H9 (cell line): ENCODE data around the gene CFI. TPM values are rescaled to one million over a fixed set of nuclear protein-coding genes. Genes with fewer than 3 reads are reported as not detected.

Experiments used
- DNase-seq: peaks from one replicate; pipeline ENCODE4 v3.0.0-alpha.2; 2017
- H2AFZ ChIP-seq: one replicate; pipeline ENCODE4 v1.6.1; 2013; ENCODE audit warnings: mild to moderate bottlenecking, low read length, control low read depth, moderate library complexity
- H2AK5ac ChIP-seq: 2 replicates; pipeline ENCODE4 v1.6.1; 2013; ENCODE audit warnings: low read length, control low read depth, mixed read lengths; ENCODE audit not compliant: insufficient read length
- H2BK120ac ChIP-seq: one replicate; pipeline ENCODE4 v1.6.1; 2013; ENCODE audit warnings: low read depth, mild to moderate bottlenecking, low read length, control low read depth, inconsistent platforms; ENCODE audit not compliant: poor library complexity, severe bottlenecking
- H2BK12ac ChIP-seq: 2 replicates; pipeline ENCODE4 v1.6.1; 2013; ENCODE audit warnings: low read length, control low read depth, mixed read lengths, low read depth; ENCODE audit not compliant: insufficient read length
- H2BK15ac ChIP-seq: 2 replicates; pipeline ENCODE4 v1.6.1; 2013; ENCODE audit warnings: low read depth, low read length, control low read depth
- H2BK20ac ChIP-seq: one replicate; pipeline ENCODE4 v1.6.1; 2013; ENCODE audit warnings: low read depth, mild to moderate bottlenecking, low read length, control low read depth, inconsistent platforms; ENCODE audit not compliant: poor library complexity, severe bottlenecking
- H2BK5ac ChIP-seq: 2 replicates; pipeline ENCODE4 v1.6.1; 2013; ENCODE audit warnings: low read length, control low read depth, mixed read lengths; ENCODE audit not compliant: insufficient read length
- H3K14ac ChIP-seq: 2 replicates; pipeline ENCODE4 v1.6.1; 2013; ENCODE audit warnings: low read length, control low read depth; ENCODE audit not compliant: insufficient read depth
- H3K18ac ChIP-seq: 2 replicates; pipeline ENCODE4 v1.6.1; 2013; ENCODE audit warnings: low read depth, mild to moderate bottlenecking, mixed read lengths, low read length, control low read depth; ENCODE audit not compliant: insufficient read length
- H3K23ac ChIP-seq: 2 replicates; pipeline ENCODE4 v1.6.1; 2013; ENCODE audit warnings: low read length, control low read depth, mixed read lengths, low read depth; ENCODE audit not compliant: insufficient read length
- H3K23me2 ChIP-seq: 2 replicates; pipeline ENCODE4 v1.6.1; 2013; ENCODE audit warnings: low read depth, mild to moderate bottlenecking, mixed read lengths, low read length, control low read depth; ENCODE audit not compliant: insufficient read length, poor library complexity, severe bottlenecking
- H3K27ac ChIP-seq: 2 replicates; pipeline ENCODE4 v1.5.1; 2013; ENCODE audit warnings: low read length, control low read depth, mixed read lengths, low read depth; ENCODE audit not compliant: insufficient read length
- H3K27me3 ChIP-seq: 2 replicates; pipeline ENCODE4 v1.6.1; 2013; ENCODE audit warnings: low read length, control low read depth, inconsistent platforms; ENCODE audit not compliant: insufficient read depth
- H3K4ac ChIP-seq: 2 replicates; pipeline ENCODE4 v1.6.1; 2013; ENCODE audit warnings: low read depth, mild to moderate bottlenecking, control low read depth, inconsistent platforms, low read length, moderate library complexity
- H3K4me1 ChIP-seq: 2 replicates; pipeline ENCODE4 v1.6.1; 2013; ENCODE audit warnings: low read length, control low read depth, inconsistent platforms; ENCODE audit not compliant: insufficient read depth
- H3K4me2 ChIP-seq: 2 replicates; pipeline ENCODE4 v1.6.1; 2013; ENCODE audit warnings: low read length, control low read depth, mixed read lengths; ENCODE audit not compliant: insufficient read length, insufficient read depth
- H3K56ac ChIP-seq: 2 replicates; pipeline ENCODE4 v1.6.1; 2013; ENCODE audit warnings: low read depth, mild to moderate bottlenecking, mixed read lengths, low read length, control low read depth; ENCODE audit not compliant: insufficient read length
- H3K79me1 ChIP-seq: 2 replicates; pipeline ENCODE4 v1.6.1; 2013; ENCODE audit warnings: low read depth, mild to moderate bottlenecking, moderate library complexity, low read length, control low read depth, inconsistent platforms; ENCODE audit not compliant: insufficient read depth, poor library complexity, severe bottlenecking
- H3K79me2 ChIP-seq: 2 replicates; pipeline ENCODE4 v1.6.1; 2013; ENCODE audit warnings: low read length, control low read depth, inconsistent platforms; ENCODE audit not compliant: insufficient read depth
- H3K9ac ChIP-seq: 2 replicates; pipeline ENCODE4 v1.6.1; 2013; ENCODE audit warnings: low read length, control low read depth, mixed read lengths; ENCODE audit not compliant: insufficient read length; ENCODE audit errors: extremely low read depth
- H3K9me3 ChIP-seq: one replicate; pipeline ENCODE4 v1.6.1; 2013; ENCODE audit warnings: low read depth, low read length, inconsistent platforms; ENCODE audit not compliant: control insufficient read depth
- H3T11ph ChIP-seq: one replicate; pipeline ENCODE4 v1.6.1; 2013; ENCODE audit warnings: mild to moderate bottlenecking, low read length, control low read depth, inconsistent platforms
- H4K20me1 ChIP-seq: one replicate; pipeline ENCODE4 v1.6.1; 2013; ENCODE audit not compliant: control insufficient read depth, insufficient read length, insufficient read depth
- H4K5ac ChIP-seq: 2 replicates; pipeline ENCODE4 v1.6.1; 2013; ENCODE audit warnings: low read depth, mild to moderate bottlenecking, mixed read lengths, low read length, control low read depth; ENCODE audit not compliant: insufficient read length
- H4K8ac ChIP-seq: replicated peaks from 2 replicates; pipeline ENCODE4 v1.6.1; 2013; ENCODE audit warnings: low read length, control low read depth, mixed read lengths, low read depth; ENCODE audit not compliant: insufficient read length
- H4K91ac ChIP-seq: 2 replicates; pipeline ENCODE4 v1.6.1; 2013; ENCODE audit warnings: low read depth, mild to moderate bottlenecking, moderate library complexity, mixed read lengths, low read length, control low read depth; ENCODE audit not compliant: insufficient read length
- H3K27ac Mint-ChIP-seq, 3 experiments: 2 replicates in 2 of 3; 3 replicates in 1 of 3; pipeline ENCODE4 v1.8.0; 2020 to 2021; ENCODE audit warnings: mixed read lengths in 3 of 3, mild to moderate bottlenecking in 1 of 3, moderate library complexity in 1 of 3
- H3K27me3 Mint-ChIP-seq: 2 replicates; pipeline ENCODE4 v1.8.0; 2021; ENCODE audit warnings: low read depth, mild to moderate bottlenecking, moderate library complexity, mixed read lengths
- H3K36me3 Mint-ChIP-seq, 3 experiments: 2 replicates in 2 of 3; 3 replicates in 1 of 3; pipeline ENCODE4 v1.8.0; 2020 to 2021; ENCODE audit warnings: low read depth in 3 of 3, mixed read lengths in 3 of 3; ENCODE audit not compliant: insufficient read depth in 1 of 3
- H3K4me1 Mint-ChIP-seq, 2 experiments: 2 replicates each; pipeline ENCODE4 v1.8.0; 2020; ENCODE audit warnings: mixed read lengths in 2 of 2
- H3K4me3 Mint-ChIP-seq, 2 experiments: 2 replicates in 1 of 2; 3 replicates in 1 of 2; pipeline ENCODE4 v1.8.0; 2020 to 2021; ENCODE audit warnings: mild to moderate bottlenecking in 2 of 2, mixed read lengths in 2 of 2, moderate library complexity in 1 of 2
- H3K9me3 Mint-ChIP-seq, 2 experiments: 2 replicates in 1 of 2; 3 replicates in 1 of 2; pipeline ENCODE4 v1.8.0; 2020; ENCODE audit warnings: mild to moderate bottlenecking in 2 of 2, mixed read lengths in 2 of 2, moderate library complexity in 1 of 2
- WGBS: extraction: QIAGEN DNeasy Blood & Tissue Kit; methylation state at CpG from one replicate; pipeline ENCODE4 v1.1.7; 2013; ENCODE audit warnings: missing lambda C conversion rate, low lambda C conversion rate, mixed read lengths; ENCODE audit not compliant: insufficient read length; ENCODE audit errors: extremely low coverage; 5-methylcytosine and 5-hydroxymethylcytosine counted together
- total RNA-seq: library from RNA; stranded (reverse); gene quantifications from 2 replicates; pipeline ENCODE4 v1.2.1, GENCODE V29; 2021
- TF ChIP-seq, protein P1 (sequence below): fragments of 200-600 bp; sonication (generic); conservative IDR thresholded peaks from 3 replicates; pipeline ENCODE4 v1.8.0; 2021; ENCODE audit warnings: antibody characterized with exemption, mild to moderate bottlenecking

The CFI gene
- total RNA-seq, 1 experiment from 2014 or later, result not detected

DNA sequence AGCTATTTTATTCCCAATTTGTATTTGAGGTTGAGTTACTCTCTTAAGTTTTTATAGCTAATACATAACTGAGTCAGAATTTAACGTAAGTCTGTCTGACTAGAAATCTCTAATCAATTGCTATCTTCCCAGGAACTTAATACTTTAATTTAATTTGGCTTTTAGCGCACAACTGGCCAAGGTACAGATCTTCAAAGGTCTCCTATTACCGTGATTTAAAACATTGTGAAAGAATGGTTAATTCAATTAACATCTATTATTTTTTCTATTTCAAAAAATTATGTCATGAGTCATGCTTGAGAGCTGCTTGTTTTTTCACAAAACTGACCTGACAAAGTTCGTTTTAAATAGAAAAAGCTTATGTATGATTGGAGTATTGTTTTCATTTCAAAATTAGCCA, 49.9 kb downstream of the CFI start:
- no peak overlapping the region for H3K4ac ChIP-seq
- TF ChIP-seq, protein P1, sequence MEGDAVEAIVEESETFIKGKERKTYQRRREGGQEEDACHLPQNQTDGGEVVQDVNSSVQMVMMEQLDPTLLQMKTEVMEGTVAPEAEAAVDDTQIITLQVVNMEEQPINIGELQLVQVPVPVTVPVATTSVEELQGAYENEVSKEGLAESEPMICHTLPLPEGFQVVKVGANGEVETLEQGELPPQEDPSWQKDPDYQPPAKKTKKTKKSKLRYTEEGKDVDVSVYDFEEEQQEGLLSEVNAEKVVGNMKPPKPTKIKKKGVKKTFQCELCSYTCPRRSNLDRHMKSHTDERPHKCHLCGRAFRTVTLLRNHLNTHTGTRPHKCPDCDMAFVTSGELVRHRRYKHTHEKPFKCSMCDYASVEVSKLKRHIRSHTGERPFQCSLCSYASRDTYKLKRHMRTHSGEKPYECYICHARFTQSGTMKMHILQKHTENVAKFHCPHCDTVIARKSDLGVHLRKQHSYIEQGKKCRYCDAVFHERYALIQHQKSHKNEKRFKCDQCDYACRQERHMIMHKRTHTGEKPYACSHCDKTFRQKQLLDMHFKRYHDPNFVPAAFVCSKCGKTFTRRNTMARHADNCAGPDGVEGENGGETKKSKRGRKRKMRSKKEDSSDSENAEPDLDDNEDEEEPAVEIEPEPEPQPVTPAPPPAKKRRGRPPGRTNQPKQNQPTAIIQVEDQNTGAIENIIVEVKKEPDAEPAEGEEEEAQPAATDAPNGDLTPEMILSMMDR, result no peak
- peaks cover 4 to 7% of the 10 kb centered on the region in 2 experiments; a peak in 2 of 4 replicates for H3K4me1 Mint-ChIP-seq
- H2BK120ac ChIP-seq, result no peak overlapping the region
- no peak overlapping the region for H2BK15ac ChIP-seq
- H3K9me3 Mint-ChIP-seq, result no peaks in the 10 kb centered on the region
- H2AK5ac ChIP-seq, result no peak overlapping the region
- no peaks in the 10 kb centered on the region for H3K36me3 Mint-ChIP-seq
- no peak overlapping the region for H4K91ac ChIP-seq
- H3K27ac Mint-ChIP-seq, result no peak overlapping the region
- no peak overlapping the region for H2BK12ac ChIP-seq
- no peaks in the 10 kb centered on the region for H3K9me3 ChIP-seq
- H4K5ac ChIP-seq, result no peak overlapping the region
- no peaks in the 10 kb centered on the region for H3K4me1 ChIP-seq
- H2AFZ ChIP-seq, result no peak overlapping the region
- no peaks in the 10 kb centered on the region; the same call in 1 of the 2 replicates for H3K27me3 Mint-ChIP-seq
- H3K27ac ChIP-seq, result no peak overlapping the region
- no peak overlapping the region for H2BK5ac ChIP-seq
- H3K56ac ChIP-seq, result no peak overlapping the region
- H3K79me2 ChIP-seq, result no peaks in the 10 kb centered on the region
- H3K4me2 ChIP-seq, result no peak overlapping the region
- no peak for DNase-seq
- H3K14ac ChIP-seq, result no peak overlapping the region
- no peaks in the 10 kb centered on the region for H3K27me3 ChIP-seq
- no peaks in the 10 kb centered on the region for H3K23me2 ChIP-seq
- H3K79me1 ChIP-seq, result no peaks in the 10 kb centered on the region
- WGBS, result no CpG with 5 or more reads among the region's 4 CpGs
- no peak overlapping the region for H3K4me3 Mint-ChIP-seq
- no peak overlapping the region for H3T11ph ChIP-seq
- no peak overlapping the region for H3K18ac ChIP-seq
- no peaks in the 10 kb centered on the region for H4K20me1 ChIP-seq
- H4K8ac ChIP-seq, result no peak overlapping the region
- H3K23ac ChIP-seq, result no peak overlapping the region
- H2BK20ac ChIP-seq, result no peak overlapping the region
- H3K9ac ChIP-seq, result no peak overlapping the region
